GM19438 (cell line): ENCODE measurements around the gene NLRP12.
"Not testable (repeated sequence)": the region's sequence is repeated elsewhere in the genome, so short reads cannot be mapped to it uniquely, and the experiment has no call there.

Experiments used
- ATAC-seq: cut with Tn5 transposase; IDR thresholded peaks from one replicate; pipeline ENCODE4 v1.9.1; 2021; ENCODE audit warnings: low read depth; ENCODE audit not compliant: unreplicated experiment

Gene NLRP12

GRCh38 chr19:53782698-53783097 is 41.4 kb downstream of the NLRP12 start:
- ATAC-seq = no peak

GRCh38 chr19:53781332-53781731 is 42.8 kb downstream of the NLRP12 start:
- not testable (repeated sequence) for ATAC-seq

- no peak for ATAC-seq
These were observed 43.6 kb downstream of the NLRP12 start for GRCh38 chr19:53780506-53780905.

GRCh38 chr19:53775524-53775923 is 48.6 kb downstream of the NLRP12 start:
- ATAC-seq = no peak

- not testable (repeated sequence) for ATAC-seq
These were observed 49.6 kb downstream of the NLRP12 start for GRCh38 chr19:53774491-53774890.

GRCh38 chr19:53773999-53774398 is 50.1 kb downstream of the NLRP12 start:
- no peak for ATAC-seq

- ATAC-seq = no peak
These were observed 51.2 kb downstream of the NLRP12 start for GRCh38 chr19:53772943-53773342.

- ATAC-seq = no peak
These were observed 53.0 kb downstream of the NLRP12 start for GRCh38 chr19:53771144-53771543.

- ATAC-seq = not testable (repeated sequence)
These were observed 54.3 kb downstream of the NLRP12 start for GRCh38 chr19:53769696-53770309.

GRCh38 chr19:53768401-53768800 is 55.7 kb downstream of the NLRP12 start:
- no peak for ATAC-seq

GRCh38 chr19:53758991-53759390 is 65.1 kb downstream of the NLRP12 start:
- ATAC-seq = not testable (repeated sequence)
